ENCODE data around the gene NHERF1.

The NHERF1 gene

DNA sequence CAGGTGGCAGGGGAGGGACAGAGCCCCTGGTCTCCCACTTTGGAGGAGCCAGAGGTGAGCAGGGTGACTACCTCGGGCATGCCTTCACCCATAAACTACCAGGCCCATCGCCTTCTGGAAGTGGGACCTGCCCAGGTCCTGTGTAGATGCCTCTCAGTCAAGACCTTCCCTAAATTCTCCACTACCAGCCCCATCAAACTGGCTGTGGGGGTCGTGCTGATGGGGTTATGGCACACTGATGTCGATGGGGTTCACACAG, 17.2 kb upstream of the NHERF1 start:
- no peak overlapping the region for H3K27ac ChIP-seq
- no peak for DNase-seq (ENCODE audit: low read depth, low spot score)

DNA sequence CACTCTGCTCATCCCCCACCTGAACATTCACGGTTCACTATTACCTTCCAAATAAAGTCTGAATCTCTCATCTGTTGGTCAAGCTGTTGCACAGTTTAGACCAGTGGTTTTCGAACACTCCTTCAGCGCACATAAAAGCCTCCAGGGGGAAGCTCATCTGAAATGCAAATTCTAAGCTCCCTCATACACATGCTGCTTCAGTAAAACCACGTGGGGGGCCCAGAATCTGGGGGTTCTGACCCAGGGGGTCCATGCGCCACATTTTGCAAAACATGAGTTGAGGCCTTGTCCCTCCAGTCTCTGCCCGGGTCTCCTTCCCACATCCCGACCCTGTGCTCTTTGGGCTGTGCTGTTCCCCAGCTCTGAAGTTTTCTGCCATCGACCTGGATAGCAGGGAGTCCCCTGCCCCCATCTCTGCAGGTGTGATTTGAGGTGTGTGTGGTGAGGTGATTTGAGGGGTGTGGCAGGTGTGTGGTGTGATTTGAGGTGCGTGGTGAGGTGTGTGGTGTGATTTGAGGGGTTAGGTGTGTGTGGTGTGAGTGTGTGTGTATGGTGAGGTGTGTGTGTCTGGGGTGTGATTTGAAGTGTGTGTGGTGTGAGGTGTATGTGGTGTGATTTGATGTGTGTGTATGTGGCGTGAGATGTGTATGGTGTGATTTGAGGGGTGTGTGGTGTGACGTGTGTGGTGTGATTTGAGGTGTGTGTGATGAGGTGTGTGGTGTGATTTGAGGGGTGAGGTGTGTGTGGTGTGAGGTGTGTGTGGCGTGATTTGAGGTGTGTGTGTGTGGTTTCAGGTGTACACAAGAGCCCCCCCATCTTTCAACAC, 16.2 kb upstream of the NHERF1 start:
- no peak for DNase-seq (ENCODE audit: low read depth, low spot score)

DNA sequence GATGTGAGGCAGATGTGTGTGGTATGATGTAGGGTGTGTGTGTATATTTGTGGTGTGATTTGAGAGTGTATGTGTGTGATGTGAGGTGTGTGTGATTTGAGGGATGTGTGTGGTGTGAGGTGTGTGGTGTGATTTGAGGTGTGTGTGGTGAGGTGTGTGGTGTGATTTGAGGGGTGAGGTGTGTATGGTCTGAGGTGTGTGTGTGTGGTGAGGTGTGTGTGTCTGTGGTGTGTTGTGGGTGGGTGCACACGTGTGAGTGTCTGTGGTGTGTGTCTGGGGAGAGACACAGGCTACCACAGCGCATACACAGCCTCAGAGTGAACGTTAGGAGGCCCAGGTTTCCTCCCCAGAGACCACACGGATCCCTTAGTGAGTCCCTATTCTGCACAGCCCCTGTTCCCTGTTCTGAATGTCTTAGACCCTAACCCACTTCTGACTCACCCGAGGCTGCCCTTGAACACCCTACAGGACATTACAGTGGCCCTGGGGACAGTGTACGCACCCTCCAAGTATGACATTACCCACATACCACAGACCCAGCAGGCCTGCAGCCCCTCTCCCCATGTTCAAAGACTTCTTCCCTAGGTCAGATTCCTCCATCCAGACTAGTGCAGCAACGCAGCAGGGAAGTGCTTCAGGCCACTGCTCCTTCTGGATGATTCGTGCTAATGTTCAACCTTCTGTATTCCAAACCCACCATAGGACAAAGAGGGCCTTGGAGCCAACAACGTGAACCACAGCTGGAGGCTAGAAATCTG, 14.9 kb upstream of the NHERF1 start:
- no peak for DNase-seq (ENCODE audit: low read depth, low spot score)
- H3K27ac ChIP-seq: no peak overlapping the region

More for the DNA sequence above, 16.2 kb upstream of the NHERF1 start:
- H3K27ac ChIP-seq: no peak overlapping the region

DNA sequence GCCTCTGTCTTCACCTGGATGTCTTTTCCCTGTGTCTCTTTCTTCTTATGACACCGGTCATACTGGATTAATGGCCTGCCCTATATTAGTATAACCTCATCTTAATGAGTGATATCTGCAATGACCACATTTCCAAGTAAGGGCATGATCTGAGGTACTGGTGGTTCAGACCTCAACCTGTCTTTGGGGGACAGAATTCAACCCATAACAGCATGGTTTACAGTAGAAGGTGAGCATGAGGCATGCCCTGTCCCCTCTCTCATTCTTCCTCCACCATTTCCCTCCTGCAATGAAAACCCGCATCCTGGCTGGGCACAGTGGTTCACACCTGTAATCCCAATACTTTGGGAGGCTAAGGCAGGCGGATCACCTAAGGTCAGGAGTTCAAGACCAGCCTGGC, 14.2 kb upstream of the NHERF1 start:
- DNase-seq (ENCODE audit: low read depth, low spot score): no peak
- no peak overlapping the region for H3K27ac ChIP-seq

DNA sequence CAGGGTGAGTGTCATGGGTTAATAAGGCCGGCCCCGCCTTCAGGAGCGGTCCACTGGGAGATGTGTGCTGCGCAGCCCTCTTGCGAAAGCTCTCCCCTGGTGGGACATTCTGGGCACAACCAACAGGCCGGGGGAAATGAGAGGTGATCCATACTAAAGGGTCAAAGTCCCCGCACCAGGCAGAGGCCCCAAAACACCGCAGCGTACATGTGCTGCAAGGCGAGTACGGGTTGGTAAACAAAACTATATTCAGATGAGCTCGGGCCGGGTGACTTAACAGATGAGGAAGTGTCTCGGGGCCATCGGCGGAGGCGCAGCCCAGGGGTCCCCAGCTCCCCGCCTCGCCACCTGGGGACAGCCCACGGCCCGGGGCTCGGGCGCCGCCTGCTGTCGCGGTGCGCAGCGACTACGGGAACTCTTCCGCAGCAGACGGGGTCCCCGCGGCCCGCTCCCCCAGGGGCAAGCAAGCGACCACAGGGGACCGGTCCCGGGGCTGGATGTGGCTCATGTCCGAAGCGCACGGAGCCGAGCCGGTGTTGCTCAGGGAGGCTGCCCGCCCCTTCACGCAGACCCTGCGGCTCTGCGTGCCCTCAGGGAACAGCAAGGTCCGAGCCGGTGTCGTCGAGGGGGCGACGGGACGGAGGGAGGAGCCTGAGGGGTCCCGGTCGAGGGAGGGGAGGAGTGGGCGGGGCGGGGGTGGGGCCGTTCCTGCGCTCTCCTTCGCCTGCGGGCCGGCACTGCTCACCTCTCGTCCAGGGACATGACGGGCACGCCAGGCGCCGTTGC, 11.7 kb upstream of the NHERF1 start, which contains the start of gene RAB37:
Gene RAB37 (plus strand): TSS at position 744 of the 786 bp plus-strand sequence. CDS start 17 bp downstream, at position 761.
- no peak within 1 kb of the TSS for H3K27ac ChIP-seq
- no peak for DNase-seq (ENCODE audit: low read depth, low spot score)

DNA sequence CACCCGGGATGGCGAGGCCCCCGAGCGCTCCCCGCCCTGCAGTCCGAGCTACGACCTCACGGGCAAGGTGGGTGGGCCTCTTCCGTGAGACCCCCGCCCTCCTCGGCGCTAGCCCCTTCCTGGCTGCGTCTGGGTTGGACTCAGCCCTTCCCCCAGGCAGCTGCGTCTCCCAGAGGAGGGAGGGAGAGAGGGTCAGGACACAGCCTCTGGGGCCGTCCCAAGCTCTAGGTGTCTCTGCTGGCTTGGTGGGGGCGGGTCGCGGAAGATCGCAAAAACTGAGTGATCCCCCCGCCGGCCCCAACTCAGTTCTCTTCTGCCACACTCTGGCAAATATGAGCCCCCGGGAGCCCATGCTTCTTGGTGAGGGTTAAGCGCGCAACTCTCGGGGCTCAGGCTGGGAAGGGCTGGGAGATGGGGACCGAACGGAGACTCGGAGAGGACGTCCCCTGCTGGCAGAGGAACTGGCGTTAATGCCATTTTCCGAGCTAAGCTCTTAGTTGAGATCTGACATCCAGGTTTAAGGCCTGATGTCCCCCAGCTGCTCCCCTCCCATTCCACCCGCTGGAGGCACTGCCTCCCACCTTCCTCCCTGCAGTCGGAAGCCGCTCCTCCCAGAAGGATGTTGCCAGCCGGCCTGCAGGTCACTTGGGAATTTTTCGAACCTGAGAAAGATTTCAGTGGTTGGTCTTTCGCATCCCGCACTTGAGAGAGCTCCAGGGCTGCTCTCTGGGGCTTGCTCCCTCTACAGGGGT, 11.0 kb upstream of the NHERF1 start:
- no peak overlapping the region for H3K27ac ChIP-seq
- DNase-seq (ENCODE audit: low read depth, low spot score): no peak

DNA sequence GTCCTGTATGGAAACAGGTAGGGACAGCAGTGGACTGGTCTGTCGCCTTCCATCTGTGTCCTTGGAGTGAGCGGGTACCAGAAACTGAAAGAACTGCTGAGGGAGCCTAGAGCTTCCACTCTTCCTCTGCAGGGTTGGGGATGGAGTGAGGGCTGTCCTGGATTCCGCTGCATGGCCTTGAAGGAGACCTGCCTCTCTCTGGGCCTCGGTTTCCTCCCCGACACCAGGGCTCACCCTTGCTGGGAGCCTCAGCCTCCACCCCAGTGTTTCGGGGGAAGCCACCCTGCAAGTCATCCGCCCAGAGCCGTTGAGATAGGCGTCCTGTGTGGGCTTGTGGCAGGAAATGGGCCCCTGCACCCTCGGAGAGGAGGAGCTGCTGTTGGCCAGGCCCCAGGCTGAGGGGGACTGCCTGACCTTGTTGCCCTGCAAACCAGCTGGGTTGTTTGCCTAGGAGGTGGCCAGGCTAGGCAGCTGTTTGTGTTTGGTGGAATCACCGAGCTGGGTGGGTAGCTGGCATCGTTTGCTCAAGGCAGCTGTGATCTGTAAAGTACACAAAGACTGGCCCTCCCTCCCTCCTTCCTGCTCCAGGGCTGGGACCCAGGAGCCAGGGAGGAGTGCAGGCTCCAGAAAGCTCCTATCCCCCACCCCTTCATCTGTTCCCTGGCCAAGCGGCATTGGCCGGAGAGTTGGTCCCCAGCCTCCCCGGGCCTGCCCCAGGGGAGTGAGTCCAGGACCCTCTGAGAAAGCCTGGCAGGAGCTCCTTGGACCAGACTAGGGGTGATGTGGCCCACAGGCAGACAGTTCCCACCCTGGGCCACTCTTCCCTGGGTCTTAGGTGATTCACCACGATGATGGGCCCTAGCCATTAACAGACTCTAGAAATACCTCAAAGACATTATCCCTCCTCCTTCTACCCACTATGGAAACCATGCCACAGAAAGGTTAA, 10.1 kb upstream of the NHERF1 start:
- no peak overlapping the region for H3K27ac ChIP-seq
- DNase-seq (ENCODE audit: low read depth, low spot score): no peak

DNA sequence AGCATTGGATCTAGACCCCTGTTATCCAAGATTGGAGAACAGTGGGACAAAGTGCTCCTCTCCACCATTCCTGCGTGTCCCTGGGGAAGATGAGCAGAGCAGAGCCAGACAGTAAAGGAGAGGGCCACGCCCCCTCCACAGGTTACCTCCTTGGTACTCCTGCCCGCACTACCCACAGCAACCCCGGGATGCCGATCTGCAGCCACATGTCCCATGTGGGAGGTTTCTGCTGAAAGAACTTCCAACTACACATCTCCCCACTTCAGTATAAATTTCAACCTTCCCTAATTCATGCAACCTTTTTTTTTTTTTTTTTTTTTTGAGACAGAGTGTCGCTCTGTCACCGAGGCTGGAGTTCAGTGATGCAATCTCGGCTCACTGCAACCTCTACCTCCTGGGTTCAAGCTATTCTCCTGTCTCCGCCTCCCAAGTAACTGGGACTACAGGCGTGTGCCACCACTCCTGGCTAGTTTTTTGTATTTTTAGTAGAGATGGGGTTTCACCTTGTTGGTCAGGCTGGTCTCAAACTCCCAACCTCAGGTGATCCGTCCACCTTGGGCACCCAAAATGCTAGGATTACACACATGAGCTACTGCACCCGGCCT, 9.1 kb upstream of the NHERF1 start:
- H3K27ac ChIP-seq: no peak overlapping the region
- DNase-seq (ENCODE audit: low read depth, low spot score): no peak

DNA sequence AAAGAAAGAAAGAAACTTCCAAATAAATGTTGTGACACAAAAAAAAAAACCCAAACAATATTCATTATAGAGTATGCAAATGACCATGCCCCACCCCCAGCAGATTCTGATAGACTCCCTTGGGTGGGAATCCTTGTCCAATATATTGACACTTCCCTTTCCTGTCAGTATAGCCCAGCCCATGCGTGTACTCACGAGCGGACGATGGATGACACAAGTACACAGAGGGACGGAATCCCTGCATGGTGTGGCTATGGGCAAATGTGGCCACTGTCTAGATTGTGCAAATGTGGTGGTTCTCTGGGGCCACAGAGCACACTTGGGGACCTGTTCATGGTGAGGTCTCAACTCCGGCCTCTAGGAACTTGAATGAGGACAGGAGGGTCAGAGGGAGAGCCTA, 8.3 kb upstream of the NHERF1 start:
- no peak overlapping the region for H3K27ac ChIP-seq
- DNase-seq (ENCODE audit: low read depth, low spot score): no peak

DNA sequence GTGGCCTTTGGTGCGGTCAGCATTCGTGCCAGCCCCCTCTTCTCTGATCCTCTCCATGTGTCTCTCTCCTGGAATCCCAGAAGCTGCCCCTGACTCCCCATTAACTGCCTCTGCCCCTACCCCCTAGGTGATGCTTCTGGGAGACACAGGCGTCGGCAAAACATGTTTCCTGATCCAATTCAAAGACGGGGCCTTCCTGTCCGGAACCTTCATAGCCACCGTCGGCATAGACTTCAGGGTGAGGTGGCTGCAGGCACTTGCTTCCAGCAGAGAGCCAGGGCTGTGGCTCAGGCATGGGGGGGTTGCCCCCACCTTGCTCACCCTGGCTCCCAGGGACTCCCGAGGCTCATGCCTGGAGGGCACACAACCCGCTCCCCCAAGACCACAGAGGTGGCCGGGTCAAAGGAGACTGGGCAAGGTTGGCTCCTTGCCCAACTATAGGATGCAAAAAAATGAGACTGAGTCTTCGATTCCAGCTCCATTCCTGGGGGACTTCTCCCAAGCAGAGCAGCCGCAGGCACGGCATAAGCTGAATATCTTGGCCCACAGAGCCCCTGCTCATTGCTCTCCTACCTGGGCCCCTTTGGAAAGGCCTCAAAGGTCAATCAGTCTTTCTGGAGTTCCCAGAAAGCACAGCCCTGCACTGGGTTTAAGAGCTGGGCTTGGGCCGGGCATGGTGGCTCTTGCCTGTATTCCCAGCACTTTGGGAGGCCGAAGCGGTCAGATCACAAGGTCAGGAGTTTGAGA, 7.6 kb upstream of the NHERF1 start:
- no peak overlapping the region for H3K27ac ChIP-seq
- DNase-seq (ENCODE audit: low read depth, low spot score): no peak

DNA sequence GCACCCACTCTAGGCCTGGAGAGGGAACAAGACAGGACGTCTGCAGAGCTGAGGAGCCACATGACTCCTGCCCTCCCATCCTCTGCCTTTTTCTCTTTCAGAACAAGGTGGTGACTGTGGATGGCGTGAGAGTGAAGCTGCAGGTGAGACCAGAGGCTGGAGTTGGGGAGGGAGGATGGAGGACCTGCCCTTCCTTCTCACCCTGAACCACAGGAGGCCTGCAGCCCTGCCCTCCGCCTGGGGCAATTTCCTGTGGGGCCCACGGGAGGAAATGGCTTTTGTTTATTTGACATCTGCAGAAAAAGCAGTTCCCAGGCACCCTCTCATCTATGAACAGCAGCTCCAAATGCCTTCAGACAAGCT, 6.3 kb upstream of the NHERF1 start:
- no peak overlapping the region for H3K27ac ChIP-seq

DNA sequence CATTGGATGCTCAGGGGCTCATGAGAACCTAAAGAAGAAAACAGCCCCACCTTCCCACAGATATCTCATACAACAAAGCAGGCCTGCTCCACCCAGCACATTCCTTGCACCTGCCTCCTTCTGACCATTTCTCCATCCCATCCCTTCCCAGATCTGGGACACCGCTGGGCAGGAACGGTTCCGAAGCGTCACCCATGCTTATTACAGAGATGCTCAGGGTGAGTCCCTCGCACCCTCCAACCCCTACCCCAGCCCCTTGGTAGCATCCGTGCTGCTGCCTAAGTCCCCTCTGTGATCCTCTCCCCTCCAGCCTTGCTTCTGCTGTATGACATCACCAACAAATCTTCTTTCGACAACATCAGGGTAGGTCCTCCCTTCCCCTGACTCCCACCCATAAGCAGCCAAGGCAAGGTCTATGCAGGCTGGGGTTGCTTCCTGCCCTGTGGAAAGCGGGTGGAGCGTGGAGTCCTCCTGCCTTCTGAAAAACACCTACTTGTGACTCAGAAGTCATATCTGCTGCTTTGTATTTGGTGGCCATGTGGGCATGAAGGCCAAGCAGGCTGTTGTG, 5.4 kb upstream of the NHERF1 start:
- H3K27ac ChIP-seq: no peak overlapping the region
- no peak for DNase-seq (ENCODE audit: low read depth, low spot score)

More for the DNA sequence above, 6.3 kb upstream of the NHERF1 start:
- DNase-seq (ENCODE audit: low read depth, low spot score): no peak

DNA sequence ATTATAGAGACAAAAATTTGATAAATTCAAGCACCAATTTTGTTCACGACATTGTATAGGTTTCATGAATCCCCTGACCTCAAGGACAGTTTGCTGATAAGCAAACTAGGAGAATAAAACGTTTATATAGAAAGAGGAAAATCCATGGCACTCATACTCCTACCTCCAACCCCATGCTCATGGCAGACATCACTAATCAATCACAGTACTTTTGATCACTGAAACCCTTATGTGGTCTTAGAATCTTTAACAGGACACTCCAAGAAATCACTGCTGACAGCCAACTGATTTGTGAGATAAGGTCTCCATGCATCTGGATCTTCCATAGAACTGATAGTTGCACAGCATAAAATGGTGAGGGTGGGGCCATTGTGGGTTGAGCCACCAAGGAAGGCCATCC, 4.7 kb upstream of the NHERF1 start:
- no peak overlapping the region for H3K27ac ChIP-seq
- DNase-seq (ENCODE audit: low read depth, low spot score): no peak

DNA sequence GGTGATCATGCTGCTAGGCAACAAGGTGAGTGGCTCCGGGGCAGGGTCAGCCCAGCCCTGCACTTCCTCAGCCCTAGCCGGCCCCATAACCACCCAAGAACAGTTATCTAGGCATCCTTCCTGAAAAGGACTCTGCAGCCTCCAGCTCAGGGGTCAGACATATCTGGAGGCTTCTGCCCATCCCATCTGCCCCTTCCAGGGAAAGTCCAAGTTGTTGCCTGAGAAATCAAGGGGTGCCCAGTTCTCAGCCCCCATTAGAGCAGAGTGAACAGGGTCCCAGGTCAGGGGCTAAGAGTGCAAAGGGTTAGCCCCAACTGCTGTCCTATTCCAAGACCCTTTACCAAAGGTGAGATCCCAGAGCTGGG, 4.1 kb upstream of the NHERF1 start:
- H3K27ac ChIP-seq: no peak overlapping the region
- no peak for DNase-seq (ENCODE audit: low read depth, low spot score)

DNA sequence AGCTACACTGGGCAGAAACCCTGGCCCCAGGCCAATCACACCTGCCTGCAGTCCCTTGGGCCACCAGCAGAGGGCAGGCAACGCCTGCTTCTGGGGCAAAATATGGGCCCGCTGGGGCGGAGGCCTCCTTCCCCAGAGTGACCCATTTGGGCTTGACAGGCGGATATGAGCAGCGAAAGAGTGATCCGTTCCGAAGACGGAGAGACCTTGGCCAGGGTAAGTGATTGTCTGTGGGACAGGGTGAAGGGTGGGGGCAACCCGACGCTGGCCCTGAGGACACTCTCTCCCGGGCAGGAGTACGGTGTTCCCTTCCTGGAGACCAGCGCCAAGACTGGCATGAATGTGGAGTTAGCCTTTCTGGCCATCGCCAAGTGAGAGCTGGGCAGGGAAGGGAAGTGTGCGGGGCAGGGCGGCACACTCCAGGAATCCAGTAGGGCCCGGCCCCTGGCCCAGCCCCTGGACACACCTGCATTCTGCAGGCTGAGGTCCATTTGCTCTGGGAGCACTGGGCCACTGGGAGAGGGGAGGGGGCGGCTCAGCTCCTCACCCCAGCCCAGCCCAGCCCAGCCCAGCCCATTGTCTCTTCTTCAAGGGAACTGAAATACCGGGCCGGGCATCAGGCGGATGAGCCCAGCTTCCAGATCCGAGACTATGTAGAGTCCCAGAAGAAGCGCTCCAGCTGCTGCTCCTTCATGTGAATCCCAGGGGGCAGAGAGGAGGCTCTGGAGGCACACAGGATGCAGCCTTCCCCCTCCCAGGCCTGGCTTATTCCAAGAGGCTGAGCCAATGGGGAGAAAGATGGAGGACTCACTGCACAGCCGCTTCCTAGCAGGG, 3.5 kb upstream of the NHERF1 start:
- H3K27ac ChIP-seq: no peak overlapping the region
- DNase-seq (ENCODE audit: low read depth, low spot score): no peak

DNA sequence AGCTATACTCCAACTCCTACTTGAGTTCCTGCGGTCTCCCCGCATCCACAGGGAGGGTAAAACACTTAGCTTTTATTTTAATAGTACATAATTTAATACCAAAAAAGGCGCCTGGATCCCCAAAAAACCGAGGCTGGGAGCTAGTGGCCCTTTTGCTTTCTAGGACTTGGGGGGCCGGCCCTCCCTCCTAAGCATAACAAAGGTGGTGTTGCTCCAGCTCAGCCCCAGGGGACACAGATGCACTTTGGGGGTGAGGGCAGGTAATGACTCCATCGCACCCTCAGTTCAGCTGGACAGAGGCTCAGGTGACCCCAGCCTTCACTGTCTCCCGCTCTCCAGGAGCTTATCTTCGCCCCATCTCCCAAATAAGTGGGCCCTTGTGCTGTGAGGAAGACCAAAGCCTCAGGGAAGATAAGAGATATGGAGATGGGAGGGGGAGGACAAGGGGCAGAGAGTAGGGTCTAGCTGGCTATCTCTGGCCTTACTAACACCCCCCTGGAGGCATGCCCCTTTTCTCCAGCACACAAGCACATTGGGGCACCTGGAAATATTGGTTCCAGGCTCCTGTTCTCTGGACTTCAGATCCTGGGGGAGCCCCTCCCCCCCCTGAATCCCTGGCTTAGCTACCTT, 2.8 kb upstream of the NHERF1 start:
- H3K27ac ChIP-seq: no peak overlapping the region
- no peak for DNase-seq (ENCODE audit: low read depth, low spot score)

DNA sequence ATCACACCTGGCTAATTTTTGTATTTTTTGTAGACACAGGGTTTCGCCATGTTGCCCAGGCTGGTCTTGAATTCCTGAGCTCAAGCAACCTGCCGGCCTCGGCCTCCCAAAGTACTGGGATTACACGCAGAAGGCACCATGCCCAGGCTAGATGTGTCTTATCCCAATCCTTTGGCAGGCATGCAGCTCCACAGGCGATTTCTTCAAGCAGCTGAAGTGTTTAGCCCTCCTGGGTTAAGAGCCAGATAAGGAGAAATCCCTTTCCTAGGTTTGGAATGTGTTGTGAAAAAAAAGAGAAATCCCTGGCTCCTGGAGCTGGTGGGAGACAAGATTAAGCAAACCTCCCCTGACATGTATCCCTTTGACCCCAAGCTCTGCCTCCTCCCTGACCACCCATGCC, 2.1 kb upstream of the NHERF1 start:
- no peak overlapping the region for H3K27ac ChIP-seq
- DNase-seq (ENCODE audit: low read depth, low spot score): no peak
